GM12878 (cell line): Measurements from ENCODE around the gene WNT9A. TPM values are rescaled to one million over a fixed set of nuclear protein-coding genes. Genes with fewer than 3 reads are reported as not detected.

Experiments used
- ATAC-seq: fragments of 200-7000 bp; cut with Tn5 transposase; 3 replicates; pipeline ENCODE4 v1.9.1; 2020; ENCODE audit warnings: mild to moderate bottlenecking, moderate library complexity
- BruUV-seq: library from RNA; stranded (reverse); fragments of 400-500 nt; replicated peaks from 2 replicates; lab custom pipeline; 2021; lab: Mats Ljungman, UMichigan
- CTCF ChIA-PET: fragments of 300-600 bp; sonication (Branson Sonifier 250); formaldehyde crosslinking; extraction: SDS; loops from one replicate; lab custom pipeline; 2021; ENCODE audit warnings: inconsistent platforms; lab: Yijun Ruan, JAX
- POLR2A ChIA-PET: fragments of 350-600 bp; formaldehyde crosslinking; extraction: SDS; loops from one replicate; lab custom pipeline; 2021; ENCODE audit warnings: inconsistent platforms; lab: Charles Lee
- RAD21 ChIA-PET: fragments of 300-600 bp; sonication (Branson Sonifier 250); formaldehyde crosslinking; loops from one replicate; lab custom pipeline; 2023; ENCODE audit warnings: antibody characterized with exemption; ENCODE audit not compliant: unreplicated experiment; lab: Charles Lee
- SMC1A ChIA-PET: fragments of 300-600 bp; sonication (Branson Sonifier 250); formaldehyde crosslinking; loops from one replicate; lab custom pipeline; 2023; ENCODE audit not compliant: unreplicated experiment, uncharacterized antibody; lab: Charles Lee
- DNase-seq: peaks from one replicate; pipeline ENCODE4 v3.0.0-alpha.2; 2011; ENCODE audit warnings: low read depth, low spot score
- FAIRE-seq: peaks from 3 replicates; lab custom pipeline; 2011; peaks lifted over from hg19 to GRCh38; lab: Jason Lieb, UNC
- H2AFZ ChIP-seq: 2 replicates; pipeline ENCODE4 v1.6.0; 2011; ENCODE audit warnings: low read depth, low read length, control low read depth; ENCODE audit not compliant: control insufficient read depth
- H3K27ac ChIP-seq: 2 replicates; pipeline ENCODE4 v1.5.1; 2011; ENCODE audit warnings: control low read depth; ENCODE audit not compliant: control insufficient read depth, insufficient read depth
- H3K27me3 ChIP-seq, 2 experiments: replicated peaks in 1 of 2; 2 replicates each; pipeline versions ENCODE4 v1.6.0 to v1.6.1; 2011; ENCODE audit warnings: low read length in 1 of 2; ENCODE audit not compliant: control insufficient read depth in 2 of 2, insufficient read depth in 2 of 2
- H3K36me3 ChIP-seq, 2 experiments: 2 replicates each; pipeline ENCODE4 v1.5.1; 2011; ENCODE audit warnings: low read length in 1 of 2; ENCODE audit not compliant: control insufficient read depth in 2 of 2, insufficient read depth in 2 of 2
- H3K4me1 ChIP-seq: 2 replicates; pipeline ENCODE4 v1.6.1; 2011; ENCODE audit warnings: mild to moderate bottlenecking, low read length, moderate library complexity, mixed read lengths; ENCODE audit not compliant: control insufficient read depth, insufficient read depth
- H3K4me2 ChIP-seq: 2 replicates; pipeline ENCODE4 v1.6.0; 2011; ENCODE audit warnings: control low read depth; ENCODE audit not compliant: control insufficient read depth, insufficient read depth
- H3K4me3 ChIP-seq: fragments of 200-600 bp; sonication (generic); 2 replicates; pipeline ENCODE4 v1.5.1; 2016
- H3K79me2 ChIP-seq: 2 replicates; pipeline ENCODE4 v1.6.0; 2011; ENCODE audit warnings: low read length; ENCODE audit not compliant: control insufficient read depth, insufficient read depth
- H3K9ac ChIP-seq: 2 replicates; pipeline ENCODE4 v1.8.0; 2011; ENCODE audit warnings: low read length, control low read depth, mixed read lengths; ENCODE audit not compliant: control insufficient read depth, insufficient read depth
- H3K9me3 ChIP-seq: replicated peaks from 3 replicates; pipeline ENCODE4 v1.5.1; 2011; ENCODE audit warnings: mild to moderate bottlenecking, low read length; ENCODE audit not compliant: control insufficient read depth, insufficient read depth
- H4K20me1 ChIP-seq: 2 replicates; pipeline ENCODE4 v1.6.0; 2011; ENCODE audit not compliant: control insufficient read depth, insufficient read depth
- BCLAF1 ChIP-seq: fragments of 450-650 bp; IDR thresholded peaks from 2 replicates; pipeline ENCODE4 v1.6.1; 2017; ENCODE audit warnings: antibody characterized with exemption, mild to moderate bottlenecking, moderate library complexity
- CEBPZ ChIP-seq: fragments of 150-350 bp; IDR thresholded peaks from 2 replicates; pipeline ENCODE4 v1.6.1; 2016; ENCODE audit warnings: low read depth, low read length
- EP300 ChIP-seq, 2 experiments: fragments of 150-350 bp in 1 of 2; IDR thresholded peaks; 2 replicates each; pipeline ENCODE4 v1.6.1; 2011 to 2012; ENCODE audit warnings: low read depth in 2 of 2, low read length in 2 of 2, borderline replicate concordance in 1 of 2, improper control_type of control experiment in 1 of 2, inconsistent platforms in 1 of 2; ENCODE audit not compliant: control insufficient read depth in 1 of 2
- HDGF ChIP-seq: fragments of 450-650 bp; IDR thresholded peaks from 2 replicates; pipeline ENCODE4 v1.6.1; 2016; ENCODE audit warnings: antibody characterized with exemption
- RBBP5 ChIP-seq: fragments of 200-600 bp; sonication (generic); conservative IDR thresholded peaks from 2 replicates; pipeline ENCODE4 v1.6.1; 2016
- SMC3 ChIP-seq: IDR thresholded peaks from 2 replicates; pipeline ENCODE4 v1.6.1; 2011; ENCODE audit warnings: low read length, improper control_type of control experiment, borderline replicate concordance
- SPI1 ChIP-seq: IDR thresholded peaks from 2 replicates; pipeline ENCODE4 v1.6.1; 2011; ENCODE audit warnings: low read depth, mild to moderate bottlenecking, low read length, moderate library complexity, borderline replicate concordance; ENCODE audit not compliant: insufficient read depth
- SREBF2 ChIP-seq: IDR thresholded peaks from 2 replicates; pipeline ENCODE4 v1.6.1; 2012; ENCODE audit warnings: mild to moderate bottlenecking, low read length
- ZBED1 ChIP-seq: IDR thresholded peaks from 2 replicates; pipeline ENCODE4 v1.6.1; 2016; ENCODE audit warnings: borderline replicate concordance
- ZNF592 ChIP-seq: fragments of 450-650 bp; IDR thresholded peaks from 2 replicates; pipeline ENCODE4 v1.6.1; 2017; ENCODE audit warnings: mild to moderate bottlenecking, moderate library complexity
- ZZZ3 ChIP-seq: IDR thresholded peaks from 2 replicates; pipeline ENCODE4 v1.6.1; 2011; ENCODE audit warnings: low read depth; ENCODE audit not compliant: control insufficient read depth, insufficient read length
- WGBS: methylation state at CpG from one replicate; pipeline ENCODE4 v1.1.6; 2016; ENCODE audit warnings: low lambda C conversion rate; ENCODE audit not compliant: insufficient replicate concordance, insufficient coverage; ENCODE audit errors: missing lambda C conversion rate; 5-methylcytosine and 5-hydroxymethylcytosine counted together
- in situ Hi-C: fragments of 300-500 bp; cut with MboI; formaldehyde crosslinking; loops from 9 replicates; pipeline ENCODE4 v1.14.3; 2018; ENCODE audit warnings: mixed read lengths
- intact Hi-C: fragments of 100-400 bp; cut with micrococcal nuclease; formaldehyde crosslinking; loops from one replicate; pipeline ENCODE4 v1.14.2; 2022; ENCODE audit not compliant: unreplicated experiment
- polyA plus RNA-seq, 11 experiments: library from polyadenylated mRNA; depleted of rRNA in 4 of 11; unstranded in 6 of 11; stranded (reverse) in 5 of 11; fragments of >200 nt; fragmentation: Nextera tagmentation in 4 of 11; fragmentation: Illumina TruSeq in 1 of 11; extraction: Ambion mirVana in 4 of 11; extraction: Trizol in 1 of 11; gene quantifications; 1 replicate in 1 of 11; 2 replicates in 10 of 11; pipeline versions ENCODE4 v1.2.1 to v1.2.3, GENCODE V29; 2011 to 2016; ENCODE audit warnings: inconsistent platforms in 2 of 11, missing spikeins in 2 of 11, low read depth in 1 of 11
- total RNA-seq, 4 experiments: library from RNA; depleted of rRNA in 3 of 4; stranded (reverse); fragments of >200 nt in 3 of 4; fragmentation: Illumina TruSeq in 1 of 4; extraction: Trizol in 1 of 4; gene quantifications; 2 replicates each; pipeline versions ENCODE4 v1.2.1 to v1.2.3, GENCODE V29; 2013 to 2021

WNT9A gene
- total and polyA plus RNA-seq, 10 of the 15 experiments (the other 5 are each of a cell fraction or from before 2014, with no cell fraction given) = not detected

DNA sequence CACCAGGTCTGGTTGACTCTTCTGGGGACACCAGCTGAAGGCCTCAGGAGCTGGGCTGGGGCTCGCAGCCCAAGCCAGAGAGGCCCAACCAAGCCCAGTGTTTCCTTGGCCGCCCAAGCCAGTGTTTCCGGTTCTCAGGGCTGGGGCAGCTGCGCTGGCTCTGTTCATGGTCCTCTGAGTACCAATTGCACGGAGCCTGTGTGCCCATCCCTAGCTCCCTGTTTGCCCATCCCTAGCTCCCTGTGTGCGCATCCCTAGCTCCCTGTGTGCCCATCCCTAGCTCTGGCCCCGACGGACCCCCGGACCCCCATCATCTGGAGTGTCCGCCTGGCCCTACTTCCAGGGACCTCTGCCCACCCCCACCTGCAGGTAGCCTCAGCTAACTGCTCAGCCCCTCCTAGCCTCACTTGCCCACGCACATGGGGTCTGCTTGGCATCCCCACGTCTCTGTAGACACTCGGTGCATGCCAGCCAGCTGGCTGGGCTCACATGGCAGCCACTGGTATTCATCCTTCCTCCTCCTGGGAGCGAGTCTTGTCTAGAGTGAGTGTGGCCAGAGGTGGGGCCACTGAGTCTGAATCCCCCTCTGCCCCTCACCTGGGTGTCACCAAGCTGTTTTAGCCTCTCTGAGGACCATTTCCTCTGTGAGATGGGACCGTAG is 64.0 kb downstream of the WNT9A start (continued):
- no peak for TF ChIP-seq ZNF592

- intact Hi-C loops = no loop called here
- H3K9me3 ChIP-seq = no peaks in the 10 kb centered on the region
- no peak overlapping the region for H3K4me3 ChIP-seq
- no peak overlapping the region for H3K27ac ChIP-seq
- ChIA-PET RAD21 (no interaction called here), SMC1A (no interaction called here), CTCF (interaction anchor here (1.0 kb wide), 1 partner anchor 20 kb away, joined by 3 read pairs; no protein-coding TSS in a partner anchor), POLR2A (no interaction called here)
- no peaks in the 10 kb centered on the region for H3K36me3 ChIP-seq
- no peak for ATAC-seq
- H2AFZ ChIP-seq = no peak overlapping the region
- H3K9ac ChIP-seq = no peak overlapping the region
- H3K4me2 ChIP-seq = no peak overlapping the region
- DNase-seq = no peak
- FAIRE-seq = no peak
- no peaks in the 10 kb centered on the region for H3K4me1 ChIP-seq
- H3K27me3 ChIP-seq = no peaks in the 10 kb centered on the region
- BruUV-seq = no TSS peak
- H3K79me2 ChIP-seq = no peaks in the 10 kb centered on the region
- H4K20me1 ChIP-seq = no peaks in the 10 kb centered on the region
- WGBS = 16% methylated on average over 9 of the region's 9 CpGs
- in situ Hi-C loops = no loop called here
- TF ChIP-seq SMC3 (no peak), EP300 (IDR thresholded peaks at IDR 0.05; ENCODE audit: borderline replicate concordance in 1 of 2, control insufficient read depth in 1 of 2, low read depth in 2 of 2, low read length in 2 of 2) (no peak), SREBF2 (no peak), ZBED1 (no peak), BCLAF1 (no peak), ZZZ3 (no peak), RBBP5 (no peak), SPI1 (no peak), HDGF (no peak), CEBPZ (no peak)
Observed at GRCh38 chr1:227883073-227883520, 64.6 kb downstream of the WNT9A start.
